ENCODE measurements around the gene EPHA8. TPM values are rescaled to one million over a fixed set of nuclear protein-coding genes. Genes with fewer than 3 reads are reported as not detected.

The EPHA8 gene
- total RNA-seq, 1 donor from 2014 or later = 0.69 TPM

DNA sequence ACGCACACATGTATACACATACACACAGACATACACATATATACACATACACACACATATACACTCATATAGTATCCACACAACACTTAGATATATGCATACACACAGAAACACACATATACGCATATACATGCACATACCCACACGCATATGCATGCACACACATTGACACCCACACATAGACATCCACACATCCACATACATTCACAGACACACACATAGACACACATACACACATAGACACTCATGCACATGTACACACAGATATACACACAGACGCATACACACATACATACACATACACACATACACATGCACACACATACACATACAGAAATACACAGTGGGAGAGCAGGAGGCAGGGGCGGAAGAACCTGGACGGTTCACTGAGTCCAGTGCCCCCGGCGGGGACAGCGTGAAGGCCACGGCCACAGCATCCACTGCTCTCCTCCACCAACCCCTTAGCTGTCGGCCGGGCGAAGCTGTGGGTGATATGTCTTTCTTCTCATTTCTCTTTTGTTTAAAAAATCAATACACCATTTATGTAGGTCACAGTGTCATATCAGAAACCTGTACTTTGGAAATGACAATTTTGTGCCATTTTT is 86.9 kb downstream of the EPHA8 start:
- no peaks in the 10 kb centered on the region for H3K36me3 Mint-ChIP-seq (ENCODE audit: unreplicated experiment)
- H3K27me3 Mint-ChIP-seq (ENCODE audit: unreplicated experiment) = peaks cover 8% of the 10 kb centered on the region
- no peak overlapping the region for H3K4me3 Mint-ChIP-seq (ENCODE audit: unreplicated experiment)
- peaks cover 1% of the 10 kb centered on the region for H3K9me3 Mint-ChIP-seq (ENCODE audit: unreplicated experiment)
- H3K27ac Mint-ChIP-seq (ENCODE audit: unreplicated experiment) = no peak overlapping the region
- H3K4me1 Mint-ChIP-seq (ENCODE audit: low read depth, unreplicated experiment) = peaks cover 11% of the 10 kb centered on the region
- no peak for DNase-seq
- TF ChIP-seq, protein P1, sequence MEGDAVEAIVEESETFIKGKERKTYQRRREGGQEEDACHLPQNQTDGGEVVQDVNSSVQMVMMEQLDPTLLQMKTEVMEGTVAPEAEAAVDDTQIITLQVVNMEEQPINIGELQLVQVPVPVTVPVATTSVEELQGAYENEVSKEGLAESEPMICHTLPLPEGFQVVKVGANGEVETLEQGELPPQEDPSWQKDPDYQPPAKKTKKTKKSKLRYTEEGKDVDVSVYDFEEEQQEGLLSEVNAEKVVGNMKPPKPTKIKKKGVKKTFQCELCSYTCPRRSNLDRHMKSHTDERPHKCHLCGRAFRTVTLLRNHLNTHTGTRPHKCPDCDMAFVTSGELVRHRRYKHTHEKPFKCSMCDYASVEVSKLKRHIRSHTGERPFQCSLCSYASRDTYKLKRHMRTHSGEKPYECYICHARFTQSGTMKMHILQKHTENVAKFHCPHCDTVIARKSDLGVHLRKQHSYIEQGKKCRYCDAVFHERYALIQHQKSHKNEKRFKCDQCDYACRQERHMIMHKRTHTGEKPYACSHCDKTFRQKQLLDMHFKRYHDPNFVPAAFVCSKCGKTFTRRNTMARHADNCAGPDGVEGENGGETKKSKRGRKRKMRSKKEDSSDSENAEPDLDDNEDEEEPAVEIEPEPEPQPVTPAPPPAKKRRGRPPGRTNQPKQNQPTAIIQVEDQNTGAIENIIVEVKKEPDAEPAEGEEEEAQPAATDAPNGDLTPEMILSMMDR (IDR thresholded peaks at IDR 0.05; ENCODE audit: partially characterized antibody, unreplicated experiment) = no peak

DNA sequence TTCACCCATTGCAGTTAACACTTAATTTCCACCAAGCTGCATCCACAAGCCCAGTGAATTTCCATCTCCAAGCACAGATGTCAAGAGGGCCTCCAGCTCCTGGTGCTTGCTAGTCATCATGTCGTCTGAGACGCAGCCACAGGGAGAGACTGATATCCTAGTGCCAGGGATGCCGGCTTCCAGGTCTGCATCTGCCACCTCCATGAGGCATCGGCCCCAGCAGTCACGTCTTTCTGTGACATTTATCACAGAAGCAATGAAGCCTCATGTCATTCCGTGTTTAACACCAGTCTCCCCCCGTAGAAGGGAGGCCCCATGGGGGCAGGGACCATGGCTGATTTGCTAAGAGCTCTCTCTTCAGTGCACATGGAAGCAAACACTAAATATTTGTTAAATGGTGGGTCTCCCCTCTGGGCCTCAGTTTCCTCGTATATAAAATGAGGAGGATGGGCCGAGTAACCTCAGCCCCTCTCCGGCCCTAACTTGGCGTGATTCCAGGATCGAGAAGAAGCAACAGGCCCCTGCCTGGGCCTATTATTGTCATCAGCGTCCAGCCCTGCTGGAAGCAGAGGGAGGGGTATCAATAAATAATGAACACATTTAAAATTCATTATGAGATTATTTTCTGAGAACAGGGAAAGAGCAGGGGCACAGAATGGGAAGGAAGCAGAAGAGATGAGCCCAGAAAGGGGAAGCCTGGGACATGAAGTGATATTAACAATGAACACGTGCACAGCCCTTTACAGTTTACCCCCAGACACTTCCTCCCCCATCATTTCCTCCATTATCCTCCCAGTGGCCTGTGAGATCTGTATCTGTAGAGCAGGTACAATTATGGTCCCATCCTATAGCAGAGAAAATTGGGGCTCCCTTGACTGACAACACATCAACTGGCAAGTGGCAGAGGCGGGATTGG is 88.9 kb downstream of the EPHA8 start:
- no peak for DNase-seq
- H3K4me1 Mint-ChIP-seq (ENCODE audit: low read depth, unreplicated experiment) = peaks cover 11% of the 10 kb centered on the region
- peaks cover 6% of the 10 kb centered on the region for H3K27me3 Mint-ChIP-seq (ENCODE audit: unreplicated experiment)
- no peaks in the 10 kb centered on the region for H3K9me3 Mint-ChIP-seq (ENCODE audit: unreplicated experiment)
- H3K27ac Mint-ChIP-seq (ENCODE audit: unreplicated experiment) = no peak overlapping the region
- no peaks in the 10 kb centered on the region for H3K36me3 Mint-ChIP-seq (ENCODE audit: unreplicated experiment)
- no peak overlapping the region for H3K4me3 Mint-ChIP-seq (ENCODE audit: unreplicated experiment)
- TF ChIP-seq, protein P1 (IDR thresholded peaks at IDR 0.05; ENCODE audit: partially characterized antibody, unreplicated experiment) = no peak

DNA sequence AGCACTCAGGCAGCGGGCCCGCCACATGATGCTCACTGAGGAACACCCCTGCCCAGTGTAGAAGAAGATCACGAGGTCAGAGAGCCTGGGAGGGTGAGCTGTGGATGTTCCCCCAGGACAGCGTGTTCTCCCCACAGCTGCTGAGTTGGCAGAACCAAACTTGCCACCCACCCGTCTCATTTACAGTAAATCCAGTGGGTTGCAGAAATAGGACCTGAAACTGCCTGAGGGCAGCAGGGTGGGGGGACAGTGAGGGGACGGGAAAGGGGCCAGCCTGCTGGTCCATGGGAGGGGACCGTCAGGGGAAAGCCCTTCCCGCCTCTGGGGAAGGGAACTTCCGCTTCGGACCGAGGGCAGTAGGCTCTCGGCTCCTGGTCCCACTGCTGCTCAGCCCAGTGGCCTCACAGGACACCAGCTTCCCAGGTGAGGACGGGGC is 89.6 kb downstream of the EPHA8 start, which contains the start of gene C1QB:
C1QB (plus strand) TSS at position 356 of the 436 bp plus-strand sequence. CDS start 6,227 bp downstream, outside the sequence.
- TF ChIP-seq, protein P1 (IDR thresholded peaks at IDR 0.05; ENCODE audit: partially characterized antibody, unreplicated experiment) = no peak
- no peaks in the 10 kb centered on the region for H3K9me3 Mint-ChIP-seq (ENCODE audit: unreplicated experiment)
- no peak for DNase-seq
- no peaks in the 10 kb centered on the region for H3K36me3 Mint-ChIP-seq (ENCODE audit: unreplicated experiment)
- H3K4me1 Mint-ChIP-seq (ENCODE audit: low read depth, unreplicated experiment) = peaks cover 11% of the 10 kb centered on the region
- H3K27me3 Mint-ChIP-seq (ENCODE audit: unreplicated experiment) = peaks cover 7% of the 10 kb centered on the region
- H3K4me3 Mint-ChIP-seq (ENCODE audit: unreplicated experiment) = no peak within 1 kb of the TSS
- H3K27ac Mint-ChIP-seq (ENCODE audit: unreplicated experiment) = no peak within 1 kb of the TSS

Small RNA genes within 50 kb of the gene (microRNA-seq; reads per million reads assigned to microRNA genes)
- not detected for gene MIR6127 (ENCODE audit: unreplicated experiment)

Other genes with a start within 250 kb of the EPHA8 start
- gene ZBTB40, start 111.6 kb upstream of the EPHA8 start, total RNA-seq (ENCODE audit: unreplicated experiment) = 25.7 TPM
- gene C1QA, start 73.1 kb downstream of the EPHA8 start, total RNA-seq (ENCODE audit: unreplicated experiment) = not detected
- not detected for gene C1QC, start 80.1 kb downstream of the EPHA8 start, total RNA-seq (ENCODE audit: unreplicated experiment)
- gene C1QB, start 89.7 kb downstream of the EPHA8 start, total RNA-seq (ENCODE audit: unreplicated experiment) = not detected
- 93.0 TPM for gene EPHB2, start 147.3 kb downstream of the EPHA8 start, total RNA-seq (ENCODE audit: unreplicated experiment)